Uterus (tissue), 4 donors: ENCODE data around the gene SUPT20H. TPM values are rescaled to one million over a fixed set of nuclear protein-coding genes. Genes with fewer than 3 reads are reported as not detected.

ENCODE experiments used
- DNase-seq, 2 donors: peaks; one replicate each; pipeline ENCODE4 v3.0.0-alpha.2; 2019 to 2020
- H3K27ac ChIP-seq, 2 donors: fragments of 200-600 bp; sonication (generic); 1 replicate in 1 of 2; 2 replicates in 1 of 2; pipeline ENCODE4 v1.5.1; 2016 to 2018
- H3K27me3 ChIP-seq, 2 donors: fragments of 200-600 bp; sonication (generic); one replicate each; pipeline ENCODE4 v1.5.1; 2018 to 2019; ENCODE audit warnings: control low read depth in 1 of 2
- H3K36me3 ChIP-seq, 2 donors: fragments of 200-600 bp; sonication (generic); one replicate each; pipeline ENCODE4 v1.5.1; 2019; ENCODE audit warnings: control low read depth in 1 of 2
- H3K4me1 ChIP-seq, 2 donors: fragments of 200-600 bp; sonication (generic); one replicate each; pipeline ENCODE4 v1.5.1; 2018 to 2019; ENCODE audit warnings: control low read depth in 1 of 2
- H3K4me3 ChIP-seq, 2 donors: fragments of 200-600 bp; sonication (generic); 1 replicate in 1 of 2; 2 replicates in 1 of 2; pipeline ENCODE4 v1.5.1; 2018 to 2019; ENCODE audit warnings: mild to moderate bottlenecking in 1 of 2
- H3K9me3 ChIP-seq, 2 donors: fragments of 200-600 bp; sonication (generic); one replicate each; pipeline ENCODE4 v1.5.1; 2019; ENCODE audit warnings: control low read depth in 1 of 2
- CTCF ChIP-seq, 4 experiments: fragments of 200-600 bp in 2 of 4; fragments of 450-650 bp in 2 of 4; sonication (generic) in 2 of 4; IDR thresholded peaks; one replicate each; pipeline ENCODE4 v1.5.1; 2016 to 2019; ENCODE audit warnings: antibody characterized with exemption in 4 of 4, mild to moderate bottlenecking in 2 of 4, moderate library complexity in 1 of 4
- POLR2A ChIP-seq, 2 donors: fragments of 450-650 bp; IDR thresholded peaks; one replicate each; pipeline ENCODE4 v1.6.1; 2016; ENCODE audit warnings: antibody characterized with exemption in 2 of 2, mild to moderate bottlenecking in 1 of 2, moderate library complexity in 1 of 2
- intact Hi-C: fragments of 100-400 bp; cut with DNase I; formaldehyde crosslinking; loops from one replicate; pipeline ENCODE4 v1.15.1; 2023; ENCODE audit warnings: low total_unique reads
- total RNA-seq, 4 donors: library from RNA; depleted of rRNA in 3 of 4; stranded (reverse); fragments of >200 nt in 3 of 4; gene quantifications; one replicate each; pipeline versions ENCODE4 v1.1.0 to v1.2.4, GENCODE V29; 2014 to 2023
- donor health status: DM: yes; HTN: yes; CAD: no.

SUPT20H gene
- total RNA-seq, 4 donors from 2014 or later, result 39.7 to 119 (median 88.2) TPM

DNA sequence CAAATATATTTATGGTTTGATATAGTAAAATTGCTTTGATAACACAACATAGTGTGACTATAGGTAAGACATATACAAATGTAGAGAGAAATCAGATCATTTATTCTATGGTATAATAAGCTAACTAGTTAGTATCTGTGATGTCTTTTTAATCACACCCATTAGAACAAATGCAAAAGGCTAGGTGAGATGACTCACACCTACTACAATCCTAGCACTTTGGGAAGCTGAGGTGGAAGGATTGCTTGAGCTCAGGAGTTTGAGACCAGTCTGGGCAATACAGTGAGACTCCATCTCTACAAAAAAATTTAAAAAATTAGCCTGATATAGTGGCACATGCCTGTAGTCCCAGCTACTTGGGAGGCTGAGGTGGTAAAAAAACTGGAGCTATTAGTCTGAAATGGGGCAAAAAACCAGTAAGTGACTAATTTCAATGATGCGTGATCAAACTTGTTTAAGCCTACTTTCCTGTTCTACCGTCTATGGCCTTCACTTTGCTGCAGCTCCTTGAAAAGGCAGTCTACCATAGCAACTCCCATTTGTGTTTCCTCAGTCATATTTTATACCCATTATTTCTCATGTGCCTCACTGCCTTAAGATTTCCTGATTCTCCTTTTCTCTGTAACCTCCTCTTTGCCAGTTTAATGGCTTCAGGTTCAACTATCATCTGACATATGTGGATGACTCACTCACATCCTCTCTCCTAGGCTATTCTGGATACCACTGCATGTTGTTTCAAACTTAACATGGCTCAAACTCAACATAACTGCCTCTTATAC, 72.8 kb downstream of the SUPT20H start:
- TF ChIP-seq POLR2A (IDR thresholded peaks at IDR 0.05) (no peak), CTCF (IDR thresholded peaks at IDR 0.05) (no peak)

GRCh38 chr13:36981156-36981743, 78.2 kb downstream of the SUPT20H start:
- no peak overlapping the region for H3K4me3 ChIP-seq
- no peaks in the 10 kb centered on the region for H3K9me3 ChIP-seq
- TF ChIP-seq POLR2A (IDR thresholded peaks at IDR 0.05) (no peak), CTCF (IDR thresholded peaks at IDR 0.05) (peak; percentile 39 to 54 (median 44))
- no peaks in the 10 kb centered on the region for H3K27me3 ChIP-seq
- no peaks in the 10 kb centered on the region for H3K36me3 ChIP-seq
- H3K27ac ChIP-seq, result no peak overlapping the region
- no peak for DNase-seq
- no peaks in the 10 kb centered on the region for H3K4me1 ChIP-seq
- intact Hi-C loops, result no loop called here

More for the DNA sequence above, 72.8 kb downstream of the SUPT20H start:
- H3K27me3 ChIP-seq, result no peaks in the 10 kb centered on the region
- H3K4me3 ChIP-seq, result no peak overlapping the region
- DNase-seq, result no peak
- no peaks in the 10 kb centered on the region for H3K4me1 ChIP-seq
- intact Hi-C loops, result no loop called here
- H3K36me3 ChIP-seq, result no peaks in the 10 kb centered on the region
- no peak overlapping the region for H3K27ac ChIP-seq
- H3K9me3 ChIP-seq, result no peaks in the 10 kb centered on the region

DNA sequence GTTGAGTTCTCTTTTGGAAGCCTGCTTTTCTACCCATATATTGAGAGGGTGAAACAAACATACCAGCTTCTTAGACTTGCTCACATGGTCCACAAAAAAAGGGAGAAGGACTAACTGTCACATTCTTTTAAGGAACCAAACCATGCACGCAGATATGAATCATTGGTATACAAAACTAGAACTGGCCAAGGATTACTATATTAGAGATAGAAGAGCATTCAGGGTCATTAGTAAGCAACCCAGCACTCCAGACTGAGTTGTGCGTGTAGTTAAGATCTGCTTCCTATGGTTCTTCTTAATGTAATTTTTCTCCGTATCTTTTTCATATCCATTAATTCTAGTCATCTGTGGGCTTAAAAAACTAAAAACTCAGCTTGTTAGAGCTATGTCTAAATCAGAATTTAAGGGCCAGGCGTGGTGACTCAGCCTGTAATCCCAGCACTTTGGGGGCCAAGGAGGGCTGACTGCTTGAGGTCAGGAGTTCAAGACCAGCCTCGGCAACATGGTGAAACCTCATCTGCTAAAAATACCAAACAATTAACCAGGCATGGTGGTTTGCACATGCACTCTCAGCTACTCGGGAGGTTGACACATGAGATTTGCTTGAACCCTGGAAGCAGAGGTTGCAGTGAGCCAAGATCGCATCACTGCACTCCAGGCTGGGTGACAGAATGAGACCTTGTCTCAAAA, 80.0 kb downstream of the SUPT20H start:
- Histone ChIP-seq H3K4me3 (no peak overlapping the region), H3K27me3 (no peaks in the 10 kb centered on the region), H3K36me3 (no peaks in the 10 kb centered on the region), H3K9me3 (no peaks in the 10 kb centered on the region), H3K27ac (no peak overlapping the region), H3K4me1 (no peaks in the 10 kb centered on the region)
- intact Hi-C loops, result no loop called here
- no peak for DNase-seq
- TF ChIP-seq POLR2A (IDR thresholded peaks at IDR 0.05), result no peak
- TF ChIP-seq CTCF (IDR thresholded peaks at IDR 0.05), result no peak

DNA sequence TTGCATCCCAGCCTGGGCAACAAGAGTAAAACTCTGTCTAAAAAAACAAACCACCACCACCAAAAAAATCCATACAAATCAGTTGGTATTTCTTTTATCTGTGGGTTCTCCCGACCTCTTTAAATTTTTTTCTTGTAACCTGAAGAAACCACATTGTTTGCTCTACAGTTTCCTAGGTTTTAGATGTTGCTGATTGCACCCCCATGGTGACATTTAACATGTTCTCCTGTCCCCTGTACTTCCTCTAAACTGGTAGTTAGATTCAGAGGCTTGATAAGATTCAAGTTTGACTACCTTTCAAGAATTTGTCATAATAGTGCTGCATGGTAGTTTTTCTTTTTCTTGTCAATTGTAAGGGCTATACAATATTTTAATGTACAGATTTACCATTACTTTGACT, 84.3 kb downstream of the SUPT20H start:
- no peaks in the 10 kb centered on the region for H3K36me3 ChIP-seq
- no peak overlapping the region for H3K4me3 ChIP-seq
- DNase-seq, result no peak
- no peak overlapping the region for H3K27ac ChIP-seq
- H3K27me3 ChIP-seq, result no peaks in the 10 kb centered on the region
- intact Hi-C loops, result no loop called here
- TF ChIP-seq POLR2A (IDR thresholded peaks at IDR 0.05), result no peak
- no peak for TF ChIP-seq CTCF (IDR thresholded peaks at IDR 0.05)
- H3K9me3 ChIP-seq, result no peaks in the 10 kb centered on the region
- no peaks in the 10 kb centered on the region for H3K4me1 ChIP-seq
